Parathyroid adenoma (tissue), 2 donors: ENCODE data around the gene PLAGL1.
A peak's percentile ranks its signal among the peaks of the same experiment; 100 is the strongest.
"Not testable (repeated sequence)": the region's sequence is repeated elsewhere in the genome, so short reads cannot be mapped to it uniquely, and the experiment has no call there.

Experiments
- H2AFZ ChIP-seq: fragments of 300-600 bp; sonication (generic); one replicate; pipeline ENCODE4 v1.7.0; 2017; ENCODE audit warnings: antibody characterized with exemption, mild to moderate bottlenecking
- H3K27ac ChIP-seq: fragments of 300-600 bp; sonication (generic); one replicate; pipeline ENCODE4 v1.7.0; 2017
- H3K27me3 ChIP-seq: fragments of 300-600 bp; sonication (generic); one replicate; pipeline ENCODE4 v1.7.0; 2017; ENCODE audit warnings: low read length; ENCODE audit not compliant: control insufficient read depth, insufficient read depth
- H3K36me3 ChIP-seq: fragments of 300-600 bp; sonication (generic); one replicate; pipeline ENCODE4 v1.7.0; 2017; ENCODE audit warnings: low read length; ENCODE audit not compliant: control insufficient read depth, insufficient read depth
- H3K4me1 ChIP-seq: fragments of 300-600 bp; sonication (generic); one replicate; pipeline ENCODE4 v1.7.0; 2017; ENCODE audit warnings: control low read depth
- H3K4me2 ChIP-seq: fragments of 300-600 bp; sonication (generic); one replicate; pipeline ENCODE4 v1.7.0; 2017; ENCODE audit warnings: low read length
- H3K4me3 ChIP-seq: fragments of 300-600 bp; sonication (generic); one replicate; pipeline ENCODE4 v1.7.0; 2017; ENCODE audit warnings: low read depth, low read length
- H3K79me2 ChIP-seq: fragments of 300-600 bp; sonication (generic); one replicate; pipeline ENCODE4 v1.7.0; 2017; ENCODE audit warnings: control low read depth
- H3K9ac ChIP-seq: fragments of 300-600 bp; sonication (generic); one replicate; pipeline ENCODE4 v1.7.0; 2017; ENCODE audit warnings: mild to moderate bottlenecking
- H3K9me3 ChIP-seq: fragments of 300-600 bp; sonication (generic); one replicate; pipeline ENCODE4 v1.7.0; 2017; ENCODE audit warnings: low read length; ENCODE audit not compliant: control insufficient read depth
- CTCF ChIP-seq: fragments of 300-600 bp; sonication (generic); IDR thresholded peaks from one replicate; pipeline ENCODE4 v1.7.0; 2017; ENCODE audit warnings: antibody characterized with exemption, mild to moderate bottlenecking
- donor health status: primary hyperparathyroidism.

Gene PLAGL1

GRCh38 chr6:144023216-144023615, 15.2 kb upstream of the PLAGL1 start:
- Histone ChIP-seq H3K4me2 (no peak overlapping the region), H3K4me3 (no peak overlapping the region), H2AFZ (no peak overlapping the region), H3K9me3 (no peaks in the 10 kb centered on the region), H3K36me3 (no peaks in the 10 kb centered on the region), H3K27ac (no peak overlapping the region), H3K79me2 (no peaks in the 10 kb centered on the region), H3K4me1 (no peaks in the 10 kb centered on the region), H3K27me3 (no peaks in the 10 kb centered on the region), H3K9ac (no peak overlapping the region)
- no peak for TF ChIP-seq CTCF

GRCh38 chr6:144019929-144020328, 11.9 kb upstream of the PLAGL1 start:
- H3K27me3 ChIP-seq: no peaks in the 10 kb centered on the region
- no peaks in the 10 kb centered on the region for H3K9me3 ChIP-seq
- no peak overlapping the region for H3K4me2 ChIP-seq
- H3K27ac ChIP-seq: no peak overlapping the region
- H3K9ac ChIP-seq: no peak overlapping the region
- no peak overlapping the region for H3K4me3 ChIP-seq
- H3K4me1 ChIP-seq: no peaks in the 10 kb centered on the region
- H3K36me3 ChIP-seq: no peaks in the 10 kb centered on the region
- TF ChIP-seq CTCF: no peak
- no peak overlapping the region for H2AFZ ChIP-seq
- H3K79me2 ChIP-seq: no peaks in the 10 kb centered on the region

GRCh38 chr6:144017166-144018094, 9.4 kb upstream of the PLAGL1 start:
- H2AFZ ChIP-seq: no peak overlapping the region
- H3K9ac ChIP-seq: no peak overlapping the region
- no peak for TF ChIP-seq CTCF
- no peak overlapping the region for H3K4me3 ChIP-seq
- no peak overlapping the region for H3K4me2 ChIP-seq
- H3K79me2 ChIP-seq: no peaks in the 10 kb centered on the region
- H3K4me1 ChIP-seq: no peaks in the 10 kb centered on the region
- H3K27ac ChIP-seq: no peak overlapping the region
- H3K9me3 ChIP-seq: no peaks in the 10 kb centered on the region
- no peaks in the 10 kb centered on the region for H3K27me3 ChIP-seq
- H3K36me3 ChIP-seq: no peaks in the 10 kb centered on the region

- Histone ChIP-seq H2AFZ (no peak overlapping the region), H3K9ac (no peak overlapping the region), H3K9me3 (no peaks in the 10 kb centered on the region), H3K79me2 (no peaks in the 10 kb centered on the region), H3K27me3 (no peaks in the 10 kb centered on the region), H3K36me3 (no peaks in the 10 kb centered on the region), H3K27ac (no peak overlapping the region), H3K4me3 (no peak overlapping the region), H3K4me1 (no peaks in the 10 kb centered on the region), H3K4me2 (no peak overlapping the region)
- peak; percentile 87 for TF ChIP-seq CTCF
These were observed 5.4 kb upstream of the PLAGL1 start for GRCh38 chr6:144013486-144013909.

- Histone ChIP-seq H3K4me2 (no peak overlapping the region), H2AFZ (no peak overlapping the region), H3K27me3 (no peaks in the 10 kb centered on the region), H3K9ac (no peak overlapping the region), H3K4me3 (no peak overlapping the region), H3K27ac (no peak overlapping the region), H3K36me3 (no peaks in the 10 kb centered on the region), H3K79me2 (no peaks in the 10 kb centered on the region), H3K4me1 (no peaks in the 10 kb centered on the region), H3K9me3 (no peaks in the 10 kb centered on the region)
- no peak for TF ChIP-seq CTCF
These were observed 4.5 kb upstream of the PLAGL1 start for GRCh38 chr6:144012534-144012933.

- not testable (repeated sequence) for H3K9me3 ChIP-seq, H3K4me2 ChIP-seq, H3K27me3 ChIP-seq, H3K4me3 ChIP-seq, H3K79me2 ChIP-seq, H3K27ac ChIP-seq, H3K4me1 ChIP-seq, H3K36me3 ChIP-seq, H2AFZ ChIP-seq, H3K9ac ChIP-seq
These were observed 1.6 kb upstream of the PLAGL1 start for GRCh38 chr6:144009628-144010027.
